ENCODE data around the gene EPHB1.

GRCh38 chr3:135238236-135238830 is 443.3 kb downstream of the EPHB1 start:
- TF ChIP-seq CTCF (IDR thresholded peaks at IDR 0.05): no peak
- no peak for TF ChIP-seq POLR2A (IDR thresholded peaks at IDR 0.05)

Measured in uterus (tissue), 2 donors.